Endothelial cell (in vitro differentiated cells): Measurements from ENCODE around the gene MMP24OS. TPM values are rescaled to one million over a fixed set of nuclear protein-coding genes. Genes with fewer than 3 reads are reported as not detected.

Experiments
- DNase-seq: peaks from one replicate; pipeline ENCODE4 v3.0.0; 2021; ENCODE audit warnings: low spot score
- H3K27ac Mint-ChIP-seq: one replicate; pipeline ENCODE4 v1.8.0; 2021; ENCODE audit warnings: mixed read lengths, inconsistent platforms; ENCODE audit not compliant: unreplicated experiment
- H3K27me3 Mint-ChIP-seq: one replicate; pipeline ENCODE4 v1.8.0; 2021; ENCODE audit warnings: mild to moderate bottlenecking, moderate library complexity, mixed read lengths, inconsistent platforms; ENCODE audit not compliant: unreplicated experiment
- H3K36me3 Mint-ChIP-seq: one replicate; pipeline ENCODE4 v1.8.0; 2021; ENCODE audit warnings: mild to moderate bottlenecking, low read depth, mixed read lengths, inconsistent platforms; ENCODE audit not compliant: unreplicated experiment
- H3K4me1 Mint-ChIP-seq: one replicate; pipeline ENCODE4 v1.8.0; 2021; ENCODE audit warnings: mild to moderate bottlenecking, mixed read lengths, inconsistent platforms; ENCODE audit not compliant: unreplicated experiment
- H3K4me3 Mint-ChIP-seq: one replicate; pipeline ENCODE4 v1.8.0; 2021; ENCODE audit warnings: mild to moderate bottlenecking, mixed read lengths, inconsistent platforms; ENCODE audit not compliant: unreplicated experiment
- H3K9me3 Mint-ChIP-seq: one replicate; pipeline ENCODE4 v1.8.0; 2021; ENCODE audit warnings: mixed read lengths, inconsistent platforms; ENCODE audit not compliant: unreplicated experiment
- CTCF ChIP-seq: fragments of 200-600 bp; sonication (generic); IDR thresholded peaks from one replicate; pipeline ENCODE4 v1.5.0; 2021; ENCODE audit warnings: antibody characterized with exemption; ENCODE audit not compliant: unreplicated experiment
- total RNA-seq: library from RNA; stranded (reverse); fragmentation: NEBNext Ultra II Directional; extraction: Animal tissue kit (Norgen Biotek cat#: 25700); gene quantifications from one replicate; pipeline ENCODE4 v1.2.1, GENCODE V29; 2021; ENCODE audit not compliant: unreplicated experiment

Gene MMP24OS
- total RNA-seq, 1 donor from 2014 or later, result 80.7 TPM

GRCh38 chr20:35251613-35251940 is 26.3 kb downstream of the MMP24OS start:
- Mint-ChIP-seq H3K36me3 (peaks cover 6% of the 10 kb centered on the region), H3K27me3 (peaks cover 3% of the 10 kb centered on the region), H3K4me3 (no peak overlapping the region), H3K4me1 (peaks cover 24% of the 10 kb centered on the region), H3K27ac (no peak overlapping the region), H3K9me3 (no peaks in the 10 kb centered on the region)
- no peak for TF ChIP-seq CTCF
- DNase-seq, result no peak

- Mint-ChIP-seq H3K9me3 (no peaks in the 10 kb centered on the region), H3K27me3 (peaks cover 3% of the 10 kb centered on the region), H3K4me1 (peaks cover 24% of the 10 kb centered on the region), H3K27ac (no peak overlapping the region), H3K36me3 (peaks cover 10% of the 10 kb centered on the region), H3K4me3 (no peak overlapping the region)
- DNase-seq, result no peak
- TF ChIP-seq CTCF, result no peak
Measured at GRCh38 chr20:35248641-35249475, 29.1 kb downstream of the MMP24OS start.

DNA sequence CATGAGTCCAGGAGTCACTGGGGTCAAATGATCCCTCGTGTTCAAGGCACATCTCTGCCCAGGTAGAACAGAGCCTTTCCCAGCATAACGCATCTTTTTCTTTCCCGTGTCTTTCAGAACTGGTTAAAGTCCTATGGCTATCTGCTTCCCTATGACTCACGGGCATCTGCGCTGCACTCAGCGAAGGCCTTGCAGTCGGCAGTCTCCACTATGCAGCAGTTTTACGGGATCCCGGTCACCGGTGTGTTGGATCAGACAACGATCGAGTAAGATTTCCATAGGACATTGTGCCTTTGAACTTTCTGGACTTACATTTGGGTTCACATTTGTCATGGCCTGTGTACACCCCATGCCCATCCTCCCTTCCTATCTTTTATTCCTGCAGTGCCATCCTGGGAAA is 31.2 kb downstream of the MMP24OS start:
- Mint-ChIP-seq H3K36me3 (peaks cover 10% of the 10 kb centered on the region), H3K27ac (no peak overlapping the region), H3K27me3 (peaks cover 3% of the 10 kb centered on the region), H3K4me3 (no peak overlapping the region), H3K4me1 (peaks cover 17% of the 10 kb centered on the region), H3K9me3 (no peaks in the 10 kb centered on the region)
- no peak for DNase-seq
- TF ChIP-seq CTCF, result no peak

- DNase-seq, result no peak
- Mint-ChIP-seq H3K4me3 (no peak overlapping the region), H3K9me3 (no peaks in the 10 kb centered on the region), H3K27ac (no peak overlapping the region), H3K27me3 (peaks cover 9% of the 10 kb centered on the region), H3K4me1 (peaks cover 21% of the 10 kb centered on the region), H3K36me3 (peaks cover 10% of the 10 kb centered on the region)
- TF ChIP-seq CTCF, result no peak
Measured at GRCh38 chr20:35243986-35244385, 33.9 kb downstream of the MMP24OS start.

DNA sequence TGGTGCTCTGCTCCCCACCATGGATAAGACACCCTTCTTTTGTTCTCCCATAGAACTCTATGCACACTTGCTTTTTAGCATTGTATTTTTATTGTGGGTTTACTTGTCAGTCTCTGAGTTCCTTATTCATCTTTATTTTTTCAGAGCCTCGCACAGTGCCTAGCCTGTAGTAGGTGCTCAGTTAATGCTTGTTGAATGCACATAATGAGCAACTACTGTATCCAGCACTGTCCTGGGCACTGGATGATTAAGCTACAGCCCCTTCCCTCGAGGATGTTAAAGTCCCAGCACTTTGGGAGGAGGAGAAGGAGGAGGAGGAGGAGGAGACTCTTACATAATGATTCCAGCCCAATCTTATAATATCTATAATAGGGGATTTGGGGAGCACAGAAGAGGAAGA is 34.6 kb downstream of the MMP24OS start:
- no peak overlapping the region for H3K27ac Mint-ChIP-seq
- H3K4me1 Mint-ChIP-seq, result peaks cover 22% of the 10 kb centered on the region
- TF ChIP-seq CTCF, result no peak
- H3K36me3 Mint-ChIP-seq, result peaks cover 10% of the 10 kb centered on the region
- no peak for DNase-seq
- no peaks in the 10 kb centered on the region for H3K9me3 Mint-ChIP-seq
- H3K27me3 Mint-ChIP-seq, result peaks cover 9% of the 10 kb centered on the region
- no peak overlapping the region for H3K4me3 Mint-ChIP-seq
